WTC11 (cell line): ENCODE data around the gene SH3PXD2A. TPM values are rescaled to one million over a fixed set of nuclear protein-coding genes. Genes with fewer than 3 reads are reported as not detected.

ENCODE experiments used
- ATAC-seq: fragments of 200-7000 bp; cut with Tn5 transposase; 2 replicates; pipeline ENCODE4 v1.10.0; 2021; ENCODE audit warnings: mild to moderate bottlenecking, moderate library complexity
- CTCF ChIA-PET: fragments of 300-600 bp; sonication (Branson Sonifier 250); formaldehyde crosslinking; loops from one replicate; lab custom pipeline; 2021; ENCODE audit warnings: antibody characterized with exemption; lab: Charles Lee
- POLR2A ChIA-PET: fragments of 350-600 bp; sonication (Branson Sonifier 250); formaldehyde crosslinking; loops from one replicate; lab custom pipeline; 2021; ENCODE audit warnings: antibody characterized with exemption; lab: Charles Lee
- DNase-seq: peaks from one replicate; pipeline ENCODE4 v3.0.0; 2021; ENCODE audit warnings: low spot score
- H3K27ac Mint-ChIP-seq: 2 replicates; pipeline ENCODE4 v1.8.0; 2021; ENCODE audit warnings: mixed read lengths
- H3K27me3 Mint-ChIP-seq: 2 replicates; pipeline ENCODE4 v1.8.0; 2021; ENCODE audit warnings: low read depth, mild to moderate bottlenecking, moderate library complexity, mixed read lengths
- H3K36me3 Mint-ChIP-seq: 2 replicates; pipeline ENCODE4 v1.8.0; 2021; ENCODE audit warnings: mixed read lengths
- H3K4me1 Mint-ChIP-seq: 2 replicates; pipeline ENCODE4 v1.8.0; 2022; ENCODE audit warnings: mixed read lengths
- H3K4me3 Mint-ChIP-seq: 2 replicates; pipeline ENCODE4 v1.8.0; 2021; ENCODE audit warnings: mild to moderate bottlenecking, moderate library complexity, mixed read lengths
- H3K9me3 Mint-ChIP-seq: 2 replicates; pipeline ENCODE4 v1.8.0; 2021; ENCODE audit warnings: mixed read lengths
- CTCF ChIP-seq: fragments of 200-600 bp; IDR thresholded peaks from 2 replicates; pipeline ENCODE4 v1.8.0; 2022; ENCODE audit warnings: antibody characterized with exemption
- ELF4 ChIP-seq: sonication (generic); formaldehyde crosslinking; IDR thresholded peaks from 2 replicates; pipeline ENCODE4 v1.8.1; 2022; ENCODE audit warnings: low read depth, mild to moderate bottlenecking, moderate library complexity, missing genetic modification reagents
- GRHL2 ChIP-seq: fragments of 250-450 bp; sonication (Bioruptor Pico); IDR thresholded peaks from 2 replicates; pipeline ENCODE4 v1.8.0; 2022; ENCODE audit warnings: mild to moderate bottlenecking, moderate library complexity; ENCODE audit not compliant: insufficient replicate concordance, severe bottlenecking
- JAZF1 ChIP-seq: fragments of 250-450 bp; sonication (Bioruptor Pico); IDR thresholded peaks from 2 replicates; pipeline ENCODE4 v1.9.0; 2021; ENCODE audit warnings: moderate library complexity, mild to moderate bottlenecking, inconsistent platforms
- MAX ChIP-seq: sonication (generic); formaldehyde crosslinking; IDR thresholded peaks from 2 replicates; pipeline ENCODE4 v1.8.0; 2022; ENCODE audit warnings: mild to moderate bottlenecking, missing genetic modification reagents
- MLX ChIP-seq: sonication (generic); formaldehyde crosslinking; IDR thresholded peaks from 2 replicates; pipeline ENCODE4 v1.8.1; 2023; ENCODE audit warnings: mild to moderate bottlenecking, missing genetic modification reagents, moderate library complexity
- MXD4 ChIP-seq: fragments of 250-450 bp; sonication (Bioruptor Pico); IDR thresholded peaks from 2 replicates; pipeline ENCODE4 v1.8.0; 2021; ENCODE audit warnings: mild to moderate bottlenecking, moderate library complexity, borderline replicate concordance
- NFE2L1 ChIP-seq: sonication (generic); formaldehyde crosslinking; IDR thresholded peaks from 2 replicates; pipeline ENCODE4 v1.8.1; 2023; ENCODE audit warnings: missing genetic modification reagents
- NR1H2 ChIP-seq: sonication (generic); formaldehyde crosslinking; IDR thresholded peaks from 2 replicates; pipeline ENCODE4 v1.9.0; 2021; ENCODE audit warnings: mild to moderate bottlenecking, moderate library complexity, missing genetic modification reagents
- NR2C2 ChIP-seq: sonication (generic); formaldehyde crosslinking; IDR thresholded peaks from 2 replicates; pipeline ENCODE4 v1.8.0; 2022; ENCODE audit warnings: mild to moderate bottlenecking, missing genetic modification reagents
- SMAD3 ChIP-seq: sonication (generic); formaldehyde crosslinking; IDR thresholded peaks from 2 replicates; pipeline ENCODE4 v1.8.0; 2022; ENCODE audit warnings: missing genetic modification reagents, mild to moderate bottlenecking, borderline replicate concordance
- SP1 ChIP-seq: sonication (generic); formaldehyde crosslinking; conservative IDR thresholded peaks from 2 replicates; pipeline ENCODE4 v1.8.1; 2022; ENCODE audit warnings: missing genetic modification reagents
- TEAD4 ChIP-seq: sonication (generic); formaldehyde crosslinking; IDR thresholded peaks from 2 replicates; pipeline ENCODE4 v1.8.0; 2022; ENCODE audit warnings: mild to moderate bottlenecking, missing genetic modification reagents
- USF2 ChIP-seq: sonication (generic); formaldehyde crosslinking; IDR thresholded peaks from 2 replicates; pipeline ENCODE4 v1.8.1; 2023; ENCODE audit warnings: mild to moderate bottlenecking, missing genetic modification reagents, moderate library complexity
- ZNF138 ChIP-seq: sonication (generic); formaldehyde crosslinking; conservative IDR thresholded peaks from 2 replicates; pipeline ENCODE4 v1.8.1; 2022; ENCODE audit warnings: mild to moderate bottlenecking, moderate library complexity, missing genetic modification reagents
- ZNF263 ChIP-seq: sonication (generic); formaldehyde crosslinking; IDR thresholded peaks from 2 replicates; pipeline ENCODE4 v1.8.1; 2022; ENCODE audit warnings: low read depth, mild to moderate bottlenecking, moderate library complexity, missing genetic modification reagents
- ZNF317 ChIP-seq: sonication (generic); formaldehyde crosslinking; IDR thresholded peaks from 2 replicates; pipeline ENCODE4 v1.8.1; 2023; ENCODE audit warnings: low read depth, mild to moderate bottlenecking, moderate library complexity, missing genetic modification reagents, borderline replicate concordance
- ZNF396 ChIP-seq: fragments of 250-450 bp; sonication (Bioruptor Pico); IDR thresholded peaks from 2 replicates; pipeline ENCODE4 v1.8.0; 2021; ENCODE audit warnings: mild to moderate bottlenecking, moderate library complexity, borderline replicate concordance
- ZNF423 ChIP-seq: fragments of 250-450 bp; sonication (Bioruptor Pico); IDR thresholded peaks from 2 replicates; pipeline ENCODE4 v2.1.2; 2022; ENCODE audit warnings: mild to moderate bottlenecking, moderate library complexity
- total RNA-seq: library from RNA; stranded (reverse); gene quantifications from 3 replicates; pipeline ENCODE4 v1.2.3, GENCODE V29; 2021
- TF ChIP-seq, protein P1 (sequence below): sonication (generic); formaldehyde crosslinking; IDR thresholded peaks from 2 replicates; pipeline ENCODE4 v1.8.0; 2023; ENCODE audit warnings: missing genetic modification reagents
- TF ChIP-seq, protein P2 (sequence below): fragments of 250-450 bp; sonication (Bioruptor Pico); IDR thresholded peaks from 2 replicates; pipeline ENCODE4 v2.1.2; 2022; ENCODE audit warnings: mild to moderate bottlenecking, moderate library complexity
- TF ChIP-seq, protein P3 (sequence below): sonication (generic); formaldehyde crosslinking; IDR thresholded peaks from 2 replicates; pipeline ENCODE4 v1.8.1; 2022; ENCODE audit warnings: mild to moderate bottlenecking, missing genetic modification reagents, moderate library complexity, borderline replicate concordance
- TF ChIP-seq, protein P4 (sequence below): sonication (generic); formaldehyde crosslinking; IDR thresholded peaks from 2 replicates; pipeline ENCODE4 v1.8.0; 2022; ENCODE audit warnings: mild to moderate bottlenecking, missing genetic modification reagents

Gene SH3PXD2A
- total RNA-seq, 1 experiment from 2014 or later, result 15.7 TPM

DNA sequence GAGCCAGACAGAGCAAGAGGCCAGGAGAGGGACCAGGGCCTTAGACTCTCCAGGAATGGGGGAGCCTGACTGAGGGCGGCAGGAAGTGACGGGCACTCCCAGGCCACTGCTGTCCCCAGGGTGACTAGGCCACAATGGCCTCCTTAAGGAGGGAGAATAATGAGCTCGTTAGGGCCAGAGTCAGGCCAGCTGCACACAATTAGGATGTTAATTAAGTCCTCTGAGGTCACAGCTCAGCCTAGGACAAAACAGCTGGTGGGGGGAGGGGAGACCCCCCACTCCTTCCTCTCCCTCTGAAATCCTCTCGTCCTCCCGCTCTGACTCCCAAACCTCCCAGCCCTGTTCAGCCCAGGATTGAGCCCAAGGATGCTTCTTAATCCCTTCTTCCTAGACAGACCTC lies 218.9 kb downstream of the SH3PXD2A start (continued):
- TF ChIP-seq ZNF263 (no peak), USF2 (no peak; the same call in 1 of the 2 replicates), NR1H2 (CRISPR knock-in tag) (no peak), ELF4 (no peak), SP1 (CRISPR knock-in tag) (0 out of 2 replicates have a peak, but pooled peaks have one; percentile 26), JAZF1 (CRISPR knock-in tag) (no peak), MAX (CRISPR knock-in tag) (no peak), ZNF138 (no peak), ZNF423 (CRISPR knock-in tag) (no peak)
- TF ChIP-seq, protein P1, sequence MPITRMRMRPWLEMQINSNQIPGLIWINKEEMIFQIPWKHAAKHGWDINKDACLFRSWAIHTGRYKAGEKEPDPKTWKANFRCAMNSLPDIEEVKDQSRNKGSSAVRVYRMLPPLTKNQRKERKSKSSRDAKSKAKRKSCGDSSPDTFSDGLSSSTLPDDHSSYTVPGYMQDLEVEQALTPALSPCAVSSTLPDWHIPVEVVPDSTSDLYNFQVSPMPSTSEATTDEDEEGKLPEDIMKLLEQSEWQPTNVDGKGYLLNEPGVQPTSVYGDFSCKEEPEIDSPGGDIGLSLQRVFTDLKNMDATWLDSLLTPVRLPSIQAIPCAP, result no peak
- TF ChIP-seq, protein P2, sequence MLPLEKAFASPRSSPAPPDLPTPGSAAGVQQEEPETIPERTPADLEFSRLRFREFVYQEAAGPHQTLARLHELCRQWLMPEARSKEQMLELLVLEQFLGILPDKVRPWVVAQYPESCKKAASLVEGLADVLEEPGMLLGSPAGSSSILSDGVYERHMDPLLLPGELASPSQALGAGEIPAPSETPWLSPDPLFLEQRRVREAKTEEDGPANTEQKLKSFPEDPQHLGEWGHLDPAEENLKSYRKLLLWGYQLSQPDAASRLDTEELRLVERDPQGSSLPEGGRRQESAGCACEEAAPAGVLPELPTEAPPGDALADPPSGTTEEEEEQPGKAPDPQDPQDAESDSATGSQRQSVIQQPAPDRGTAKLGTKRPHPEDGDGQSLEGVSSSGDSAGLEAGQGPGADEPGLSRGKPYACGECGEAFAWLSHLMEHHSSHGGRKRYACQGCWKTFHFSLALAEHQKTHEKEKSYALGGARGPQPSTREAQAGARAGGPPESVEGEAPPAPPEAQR, result no peak

- no peak overlapping the region for H3K27ac Mint-ChIP-seq
- POLR2A ChIA-PET, result interaction anchor here (0.6 to 2.4 kb wide), 3 partner anchors 25 to 596 kb away, joined by 4 to 12 read pairs (median 4); no protein-coding TSS in a partner anchor
- TF ChIP-seq TEAD4, result no peak
- TF ChIP-seq CTCF, result no peak
- TF ChIP-seq, protein P3, sequence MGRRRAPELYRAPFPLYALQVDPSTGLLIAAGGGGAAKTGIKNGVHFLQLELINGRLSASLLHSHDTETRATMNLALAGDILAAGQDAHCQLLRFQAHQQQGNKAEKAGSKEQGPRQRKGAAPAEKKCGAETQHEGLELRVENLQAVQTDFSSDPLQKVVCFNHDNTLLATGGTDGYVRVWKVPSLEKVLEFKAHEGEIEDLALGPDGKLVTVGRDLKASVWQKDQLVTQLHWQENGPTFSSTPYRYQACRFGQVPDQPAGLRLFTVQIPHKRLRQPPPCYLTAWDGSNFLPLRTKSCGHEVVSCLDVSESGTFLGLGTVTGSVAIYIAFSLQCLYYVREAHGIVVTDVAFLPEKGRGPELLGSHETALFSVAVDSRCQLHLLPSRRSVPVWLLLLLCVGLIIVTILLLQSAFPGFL (CRISPR knock-in tag), result no peak
- no peak for TF ChIP-seq NFE2L1 (CRISPR knock-in tag)
- TF ChIP-seq ZNF396 (CRISPR knock-in tag), result no peak
- TF ChIP-seq MAX (CRISPR knock-in tag), result no peak
- no peak for TF ChIP-seq NR2C2 (CRISPR knock-in tag)
- no peak for TF ChIP-seq ZNF317 (CRISPR knock-in tag)
- no peak for TF ChIP-seq NR1H2 (CRISPR knock-in tag)
- no peak for TF ChIP-seq MLX
- TF ChIP-seq SMAD3 (CRISPR knock-in tag), result no peak
- TF ChIP-seq MXD4 (CRISPR knock-in tag), result no peak
- TF ChIP-seq GRHL2 (CRISPR knock-in tag), result no peak
- TF ChIP-seq, protein P4, sequence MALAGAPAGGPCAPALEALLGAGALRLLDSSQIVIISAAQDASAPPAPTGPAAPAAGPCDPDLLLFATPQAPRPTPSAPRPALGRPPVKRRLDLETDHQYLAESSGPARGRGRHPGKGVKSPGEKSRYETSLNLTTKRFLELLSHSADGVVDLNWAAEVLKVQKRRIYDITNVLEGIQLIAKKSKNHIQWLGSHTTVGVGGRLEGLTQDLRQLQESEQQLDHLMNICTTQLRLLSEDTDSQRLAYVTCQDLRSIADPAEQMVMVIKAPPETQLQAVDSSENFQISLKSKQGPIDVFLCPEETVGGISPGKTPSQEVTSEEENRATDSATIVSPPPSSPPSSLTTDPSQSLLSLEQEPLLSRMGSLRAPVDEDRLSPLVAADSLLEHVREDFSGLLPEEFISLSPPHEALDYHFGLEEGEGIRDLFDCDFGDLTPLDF (CRISPR knock-in tag), result no peak
- TF ChIP-seq ZNF138, result no peak
- CTCF ChIA-PET, result interaction anchor here (1.3 to 3.0 kb wide), 10 partner anchors 13 to 64 kb away, joined by 4 to 27 read pairs (median 10); no protein-coding TSS in a partner anchor
- H3K9me3 Mint-ChIP-seq, result no peaks in the 10 kb centered on the region
- H3K4me1 Mint-ChIP-seq, result peaks cover 51% of the 10 kb centered on the region
- ATAC-seq (no peak), DNase-seq (no peak)
- H3K36me3 Mint-ChIP-seq, result no peaks in the 10 kb centered on the region
- H3K4me3 Mint-ChIP-seq, result no peak overlapping the region
- no peaks in the 10 kb centered on the region for H3K27me3 Mint-ChIP-seq
These were observed 219.8 kb downstream of the SH3PXD2A start for GRCh38 chr10:103635580-103635979.
